ENCODE results near the gene ZNF106.

Gene ZNF106

GRCh38 chr15:42363487-42363886 lies 127.5 kb downstream of the ZNF106 start:
- Mint-ChIP-seq H3K4me3 (no peak overlapping the region), H3K36me3 (ENCODE audit: low read depth) (no peaks in the 10 kb centered on the region), H3K4me1 (peaks cover 18% of the 10 kb centered on the region), H3K27ac (no peak overlapping the region), H3K27me3 (ENCODE audit: low read depth) (peaks cover 3% of the 10 kb centered on the region), H3K9me3 (no peaks in the 10 kb centered on the region)
- no peak for TF ChIP-seq CTCF (IDR thresholded peaks at IDR 0.05; ENCODE audit: unreplicated experiment in 3 of 3)
